Left renal cortex interstitium (tissue), 4 donors: Measurements from ENCODE around the gene SND1. TPM values are rescaled to one million over a fixed set of nuclear protein-coding genes. Genes with fewer than 3 reads are reported as not detected.
"Not testable (repeated sequence)": the region's sequence is repeated elsewhere in the genome, so short reads cannot be mapped to it uniquely, and the experiment has no call there.

Experiments used
- DNase-seq, 4 donors: peaks; one replicate each; pipeline ENCODE4 v3.0.0-alpha.2; 2013; ENCODE audit warnings: low read depth in 4 of 4, low spot score in 2 of 4, missing footprints in 1 of 4
- polyA plus RNA-seq, 4 donors: library from polyadenylated mRNA; unstranded; fragments of 120-200 nt; gene quantifications; one replicate each; pipeline ENCODE4 v1.2.1, GENCODE V29; 2013; ENCODE audit not compliant: insufficient read length in 4 of 4

SND1 gene
- polyA plus RNA-seq, 4 donors = 133 to 165 (median 139) TPM

- no peak for DNase-seq
Observed at GRCh38 chr7:128103498-128104107, 451.6 kb downstream of the SND1 start.

GRCh38 chr7:128104108-128104742 lies 452.2 kb downstream of the SND1 start:
- no peak for DNase-seq

- no peak for DNase-seq
Observed at GRCh38 chr7:128105228-128106022, 453.4 kb downstream of the SND1 start.

- DNase-seq = no peak
Observed at GRCh38 chr7:128106821-128107220, 454.8 kb downstream of the SND1 start.

- DNase-seq = not testable (repeated sequence)
Observed at GRCh38 chr7:128107516-128107915, 455.5 kb downstream of the SND1 start.

GRCh38 chr7:128108129-128108528 lies 456.1 kb downstream of the SND1 start:
- no peak for DNase-seq

- no peak for DNase-seq
Observed at GRCh38 chr7:128108641-128109423, 456.8 kb downstream of the SND1 start.

GRCh38 chr7:128109424-128109969 lies 457.5 kb downstream of the SND1 start:
- DNase-seq = not testable (repeated sequence)

- DNase-seq = no peak
Observed at GRCh38 chr7:128110641-128111364, 458.8 kb downstream of the SND1 start.

GRCh38 chr7:128112018-128112780 lies 460.2 kb downstream of the SND1 start:
- DNase-seq = no peak

- no peak for DNase-seq
Observed at GRCh38 chr7:128112781-128113221, 460.8 kb downstream of the SND1 start.

- DNase-seq = no peak
Observed at GRCh38 chr7:128113839-128114238, 461.8 kb downstream of the SND1 start.

GRCh38 chr7:128114806-128115205 lies 462.8 kb downstream of the SND1 start:
- no peak for DNase-seq

- no peak for DNase-seq
Observed at GRCh38 chr7:128115336-128115820, 463.4 kb downstream of the SND1 start.

GRCh38 chr7:128115821-128116723 lies 464.1 kb downstream of the SND1 start:
- no peak for DNase-seq

- no peak for DNase-seq
Observed at GRCh38 chr7:128116740-128117139, 464.7 kb downstream of the SND1 start.

- DNase-seq = no peak
Observed at GRCh38 chr7:128117691-128118090, 465.7 kb downstream of the SND1 start.

GRCh38 chr7:128119036-128119435 lies 467.0 kb downstream of the SND1 start:
- no peak for DNase-seq
